HepG2 (cell line): ENCODE measurements around the gene FKBP1B. TPM values are rescaled to one million over a fixed set of nuclear protein-coding genes. Genes with fewer than 3 reads are reported as not detected.

Experiments
- ATRX ChIP-seq: sonication (generic); formaldehyde crosslinking; IDR thresholded peaks from 2 replicates; pipeline ENCODE4 v1.4.0; 2020; ENCODE audit warnings: missing genetic modification reagents, borderline replicate concordance
- CREB3 ChIP-seq: sonication (generic); formaldehyde crosslinking; IDR thresholded peaks from 2 replicates; pipeline ENCODE4 v1.5.0; 2020; ENCODE audit warnings: missing genetic modification reagents
- HNRNPUL1 ChIP-seq: fragments of 200-400 bp; formaldehyde crosslinking; IDR thresholded peaks from 2 replicates; pipeline ENCODE4 v1.6.1; 2017; ENCODE audit warnings: low read depth, mild to moderate bottlenecking, low read length, moderate library complexity
- IKZF1 ChIP-seq: fragments of 450-650 bp; IDR thresholded peaks from 2 replicates; pipeline ENCODE4 v1.7.1; 2016
- KAT2B ChIP-seq: fragments of 150-350 bp; IDR thresholded peaks from 2 replicates; pipeline ENCODE4 v1.6.1; 2014; ENCODE audit warnings: low read depth, low read length, borderline replicate concordance
- LCORL ChIP-seq, 2 experiments: fragments of 450-650 bp in 1 of 2; sonication (generic) in 1 of 2; formaldehyde crosslinking in 1 of 2; IDR thresholded peaks; 2 replicates each; pipeline versions ENCODE4 v1.5.0 to v1.6.1; 2017 to 2020; ENCODE audit warnings: antibody characterized with exemption in 1 of 2, missing genetic modification reagents in 1 of 2
- NKX3-1 ChIP-seq: sonication (generic); formaldehyde crosslinking; IDR thresholded peaks from 2 replicates; pipeline ENCODE4 v1.5.0; 2020; ENCODE audit warnings: missing genetic modification reagents
- PPARG ChIP-seq: conservative IDR thresholded peaks from 2 replicates; pipeline ENCODE4 v1.6.1; 2016; ENCODE audit warnings: missing biosample characterization, missing genetic modification reagents
- RAD51 ChIP-seq: fragments of 450-650 bp; IDR thresholded peaks from 2 replicates; pipeline ENCODE4 v1.6.1; 2016; ENCODE audit warnings: borderline replicate concordance
- RORA ChIP-seq: sonication (generic); formaldehyde crosslinking; IDR thresholded peaks from 2 replicates; pipeline ENCODE4 v1.5.0; 2020; ENCODE audit warnings: mild to moderate bottlenecking, missing genetic modification reagents, moderate library complexity
- SOX5 ChIP-seq: IDR thresholded peaks from 2 replicates; pipeline ENCODE4 v1.6.1; 2016; ENCODE audit warnings: borderline replicate concordance
- THAP9 ChIP-seq: sonication (generic); formaldehyde crosslinking; IDR thresholded peaks from 2 replicates; pipeline ENCODE4; 2020; ENCODE audit warnings: missing genetic modification reagents, mild to moderate bottlenecking, borderline replicate concordance
- ZBTB42 ChIP-seq: sonication (generic); formaldehyde crosslinking; IDR thresholded peaks from 2 replicates; pipeline ENCODE4 v1.5.0; 2020; ENCODE audit warnings: mild to moderate bottlenecking, missing genetic modification reagents
- ZC3H4 ChIP-seq: sonication (generic); formaldehyde crosslinking; IDR thresholded peaks from 2 replicates; pipeline ENCODE4 v1.4.0; 2020; ENCODE audit warnings: missing genetic modification reagents, borderline replicate concordance
- ZNF10 ChIP-seq: sonication (generic); formaldehyde crosslinking; IDR thresholded peaks from 2 replicates; pipeline ENCODE4 v1.4.0; 2020; ENCODE audit warnings: mild to moderate bottlenecking, low read depth, missing genetic modification reagents, borderline replicate concordance
- ZNF205 ChIP-seq: IDR thresholded peaks from 2 replicates; pipeline ENCODE4 v1.6.1; 2018; ENCODE audit warnings: missing biosample characterization, missing genetic modification reagents
- ZNF230 ChIP-seq: sonication (generic); formaldehyde crosslinking; IDR thresholded peaks from 2 replicates; pipeline ENCODE4 v1.4.0; 2020; ENCODE audit warnings: mild to moderate bottlenecking, missing genetic modification reagents
- ZNF275 ChIP-seq: sonication (generic); formaldehyde crosslinking; IDR thresholded peaks from 2 replicates; pipeline ENCODE4 v1.8.0; 2022; ENCODE audit warnings: missing genetic modification reagents, mild to moderate bottlenecking, inconsistent platforms, borderline replicate concordance
- ZNF431 ChIP-seq: sonication (generic); formaldehyde crosslinking; IDR thresholded peaks from 2 replicates; pipeline ENCODE4 v1.9.0; 2022; ENCODE audit warnings: missing genetic modification reagents, low read depth, mild to moderate bottlenecking, borderline replicate concordance
- ZNF660 ChIP-seq: sonication (generic); formaldehyde crosslinking; IDR thresholded peaks from 2 replicates; pipeline ENCODE4 v1.5.1; 2020; ENCODE audit warnings: mild to moderate bottlenecking, low read depth, missing genetic modification reagents, borderline replicate concordance
- ZNF788 ChIP-seq: sonication (generic); formaldehyde crosslinking; IDR thresholded peaks from 2 replicates; pipeline ENCODE4 v1.5.0; 2020; ENCODE audit warnings: mild to moderate bottlenecking, missing genetic modification reagents, borderline replicate concordance
- ZNF83 ChIP-seq: sonication (generic); formaldehyde crosslinking; IDR thresholded peaks from 2 replicates; pipeline ENCODE4 v1.4.0; 2020; ENCODE audit warnings: missing genetic modification reagents, mild to moderate bottlenecking, borderline replicate concordance
- ZNF891 ChIP-seq: sonication (generic); formaldehyde crosslinking; IDR thresholded peaks from 2 replicates; pipeline ENCODE4 v1.5.0; 2020; ENCODE audit warnings: mild to moderate bottlenecking, missing genetic modification reagents
- polyA plus RNA-seq, 8 experiments: library from polyadenylated mRNA; depleted of rRNA in 3 of 8; stranded (reverse) in 7 of 8; unstranded in 1 of 8; fragments of >200 nt; fragmentation: Illumina TruSeq in 4 of 8; extraction: Trizol in 4 of 8; gene quantifications; 2 replicates each; pipeline versions ENCODE4 v1.2.1 to v1.2.3, GENCODE V29; 2011 to 2016; ENCODE audit warnings: low read depth in 4 of 8, missing spikeins in 1 of 8, mixed read lengths in 1 of 8; ENCODE audit not compliant: insufficient read depth in 1 of 8
- total RNA-seq, 5 experiments: library from RNA; depleted of rRNA; stranded (reverse); fragments of >200 nt; fragmentation: Illumina TruSeq; extraction: Trizol; gene quantifications; 2 replicates each; pipeline ENCODE4 v1.2.3, GENCODE V29; 2016; ENCODE audit warnings: low read depth in 1 of 5

FKBP1B gene
- total and polyA plus RNA-seq, 2 of the 13 experiments (the other 11 are each of a cell fraction or from before 2014, with no cell fraction given): 35.2 to 96.3 TPM

GRCh38 chr2:24083567-24084385, 34.2 kb downstream of the FKBP1B start (continued):
- TF ChIP-seq ZNF10 (CRISPR knock-in tag) (no peak), ZNF83 (CRISPR knock-in tag) (no peak), THAP9 (CRISPR knock-in tag) (peak; percentile 85), ZNF275 (CRISPR knock-in tag) (peak; percentile 73), RAD51 (no peak), IKZF1 (no peak), ZNF230 (peak; percentile 90; the same call in 1 of the 2 replicates), ZBTB42 (no peak), PPARG (CRISPR knock-in tag) (peak; percentile 14; the same call in 1 of the 2 replicates), ZC3H4 (CRISPR knock-in tag) (0 out of 2 replicates have a peak, but pooled peaks have one; percentile 18), ZNF891 (CRISPR knock-in tag) (no peak; the same call in 1 of the 2 replicates), ZNF660 (no peak), KAT2B (no peak), SOX5 (peak; percentile 74; the same call in 1 of the 2 replicates), ZNF788 (CRISPR knock-in tag) (no peak), CREB3 (CRISPR knock-in tag) (no peak), ZNF431 (CRISPR knock-in tag) (no peak; the same call in 1 of the 2 replicates), LCORL (IDR thresholded peaks at IDR 0.05) (no peak), LCORL (CRISPR knock-in tag; IDR thresholded peaks at IDR 0.05) (no peak), ATRX (CRISPR knock-in tag) (no peak), ZNF205 (CRISPR knock-in tag) (peak; percentile 41; the same call in 1 of the 2 replicates), HNRNPUL1 (no peak), RORA (no peak), NKX3-1 (CRISPR knock-in tag) (peak; percentile 21; the same call in 1 of the 2 replicates)
